ENCODE data around the gene TADA2B.

DNA sequence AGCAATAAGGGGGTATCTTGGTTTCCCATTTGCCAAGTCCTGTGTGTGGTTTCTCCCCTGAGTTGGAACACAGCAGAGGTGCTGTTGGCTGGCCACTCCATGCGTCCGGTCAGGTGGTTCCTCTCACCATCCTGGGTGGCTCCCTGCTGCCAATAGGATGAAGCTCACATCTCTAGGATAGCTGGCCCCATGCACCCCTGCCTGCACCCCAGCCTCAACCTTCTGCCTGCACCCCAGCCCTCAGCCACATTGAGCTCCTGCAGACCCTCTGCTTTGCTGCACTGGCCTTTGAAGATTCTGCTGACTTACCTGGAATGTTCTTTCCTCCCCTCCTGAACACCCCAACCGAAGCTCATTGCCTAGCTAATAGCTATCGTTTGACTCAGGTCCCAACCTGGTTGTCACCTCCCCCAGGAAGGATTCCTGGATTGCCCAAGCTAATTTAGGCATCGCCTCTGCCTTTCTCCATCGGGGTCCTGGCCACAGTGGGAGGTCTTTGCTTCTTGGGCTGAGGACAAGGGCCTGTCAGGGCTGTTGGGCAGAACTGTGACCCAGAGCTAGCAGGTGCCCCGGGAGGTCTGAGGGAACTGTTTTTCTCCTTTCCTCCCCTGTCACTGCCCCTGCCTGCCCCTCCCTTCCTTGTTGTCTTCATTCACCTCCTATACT, 61.3 kb downstream of the TADA2B start:
- TF ChIP-seq POLR2A (IDR thresholded peaks at IDR 0.05; ENCODE audit: low read length) (no peak), GATA1 (IDR thresholded peaks at IDR 0.05; ENCODE audit: low read depth, low read length) (no peak)

Measured in erythroblast (primary cell).